Ectodermal cell (in vitro differentiated cells): ENCODE measurements around the gene TOLLIP.

Experiments
- H3K27ac ChIP-seq: 2 replicates; pipeline ENCODE4 v1.7.0; 2013; ENCODE audit warnings: mild to moderate bottlenecking, low read depth, low read length; ENCODE audit not compliant: insufficient read depth, poor library complexity, severe bottlenecking
- H3K27me3 ChIP-seq: 2 replicates; pipeline ENCODE4 v1.7.0; 2013; ENCODE audit warnings: mild to moderate bottlenecking, low read length; ENCODE audit not compliant: insufficient read depth, control insufficient read depth, poor library complexity, severe bottlenecking
- H3K36me3 ChIP-seq: one replicate; pipeline ENCODE4 v1.7.0; 2013; ENCODE audit warnings: low read length; ENCODE audit not compliant: control insufficient read depth, insufficient read depth
- H3K4me1 ChIP-seq: one replicate; pipeline ENCODE4 v1.7.0; 2013; ENCODE audit warnings: low read length; ENCODE audit not compliant: control insufficient read depth, insufficient read depth
- H3K4me3 ChIP-seq: 2 replicates; pipeline ENCODE4 v1.7.0; 2013; ENCODE audit warnings: low read depth, low read length, control low read depth; ENCODE audit not compliant: insufficient read depth
- H3K9me3 ChIP-seq: 2 replicates; pipeline ENCODE4 v1.7.0; 2013; ENCODE audit warnings: mild to moderate bottlenecking, low read length, moderate library complexity; ENCODE audit not compliant: control insufficient read depth
- WGBS, 2 experiments: methylation state at CpG; one replicate each; pipeline ENCODE4 v1.1.7; 2013; ENCODE audit warnings: missing lambda C conversion rate in 2 of 2; 5-methylcytosine and 5-hydroxymethylcytosine counted together

Gene TOLLIP

DNA sequence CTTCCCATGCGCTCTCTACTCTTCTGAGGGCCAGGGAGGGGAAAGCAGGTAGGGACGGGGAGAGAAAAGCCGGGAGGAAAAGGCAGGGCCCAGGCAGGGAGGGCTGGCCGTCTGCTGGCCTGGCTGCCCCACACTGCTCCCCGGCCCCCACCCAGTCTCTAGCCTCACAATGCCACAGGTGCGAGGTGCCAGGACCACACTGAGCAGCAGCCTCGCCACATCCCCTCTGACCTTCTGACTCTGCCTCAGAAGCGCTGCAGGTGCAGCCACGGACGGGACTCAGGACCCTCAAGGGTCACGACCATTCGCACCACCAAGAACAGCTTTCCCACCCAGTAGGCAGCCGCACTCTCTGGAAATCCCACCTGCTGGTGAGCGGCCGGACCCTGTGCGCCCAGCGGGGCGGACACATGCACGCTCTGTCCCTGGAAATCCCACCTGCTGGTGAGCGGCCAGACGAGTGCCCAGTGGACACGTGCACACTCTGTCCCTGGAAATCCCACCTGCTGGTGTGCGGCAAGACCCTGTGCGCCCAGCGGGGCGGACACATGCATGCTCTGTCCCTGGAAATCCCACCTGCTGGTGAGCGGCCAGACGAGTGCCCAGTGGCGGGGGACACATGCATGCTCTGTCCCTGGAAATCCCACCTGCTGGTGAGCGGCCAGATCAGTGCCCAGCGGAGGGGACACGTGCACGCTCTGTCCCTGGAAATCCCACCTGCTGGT, 20.1 kb downstream of the TOLLIP start:
- Histone ChIP-seq H3K9me3 (no peaks in the 10 kb centered on the region), H3K27me3 (no peaks in the 10 kb centered on the region), H3K27ac (no peak overlapping the region), H3K4me3 (no peak overlapping the region), H3K4me1 (no peaks in the 10 kb centered on the region), H3K36me3 (peaks cover 10% of the 10 kb centered on the region)
- 96% methylated on average over 33 of the region's 33 CpGs for WGBS, 2 experiments

DNA sequence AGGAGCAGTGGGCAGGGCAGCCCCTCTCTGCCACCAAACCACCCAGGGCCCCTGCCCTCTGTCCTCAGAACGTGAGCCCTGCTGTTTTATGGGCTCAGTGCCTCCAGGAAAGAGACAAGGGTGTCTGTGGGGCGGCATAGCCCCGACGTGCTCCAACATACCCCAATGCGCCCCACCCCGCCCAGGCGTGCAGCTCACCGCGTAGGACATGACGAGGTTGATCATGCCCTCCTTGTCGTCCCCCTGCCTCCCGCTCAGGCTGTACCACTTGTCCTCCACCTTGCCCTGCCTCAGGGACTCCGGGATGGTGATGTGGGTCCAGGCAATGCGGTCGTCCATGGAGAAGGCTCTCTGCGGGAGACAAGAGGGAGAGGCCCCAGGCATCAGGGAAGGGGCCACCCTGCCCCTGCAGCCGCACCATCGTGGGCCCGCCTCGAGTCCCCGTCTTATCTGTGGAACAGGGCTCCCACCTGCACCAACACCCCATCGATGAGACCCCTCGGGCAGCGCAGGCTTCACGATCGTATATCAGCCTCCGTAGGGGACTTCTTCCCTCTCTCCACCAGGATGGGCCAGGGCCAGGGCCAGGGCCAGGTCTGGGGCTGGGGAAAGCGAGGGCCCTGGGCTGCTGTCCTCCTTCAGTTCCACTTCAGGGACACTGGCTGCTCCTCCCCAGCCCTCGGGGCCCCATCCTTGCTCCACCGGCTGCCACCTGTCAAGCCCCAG, 20.8 kb downstream of the TOLLIP start:
- H3K4me1 ChIP-seq = no peaks in the 10 kb centered on the region
- H3K27ac ChIP-seq = no peak overlapping the region
- 94 to 95% methylated on average over 30 of the region's 30 CpGs for WGBS, 2 experiments
- H3K36me3 ChIP-seq = peaks cover 10% of the 10 kb centered on the region
- no peaks in the 10 kb centered on the region for H3K9me3 ChIP-seq
- H3K27me3 ChIP-seq = no peaks in the 10 kb centered on the region
- no peak overlapping the region for H3K4me3 ChIP-seq

DNA sequence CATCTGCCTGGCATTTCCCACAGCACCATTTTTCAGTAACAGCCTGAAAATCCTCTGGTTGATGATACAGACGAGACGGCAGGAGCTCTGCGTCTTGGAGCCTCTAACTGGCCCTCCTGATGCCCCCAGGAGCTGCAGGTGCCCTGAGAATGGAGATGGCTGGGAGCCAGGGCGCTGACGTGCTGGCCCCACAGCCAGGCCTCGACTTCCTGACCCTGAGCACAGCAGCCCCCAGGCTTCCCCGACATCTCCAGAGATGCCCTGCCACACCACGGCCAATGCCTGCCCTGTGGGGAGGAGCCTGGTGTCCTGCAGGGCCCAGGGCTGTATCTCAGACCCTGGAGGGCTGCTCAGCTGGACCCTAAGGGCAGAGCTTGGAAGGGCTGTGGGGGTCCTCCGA, 21.5 kb downstream of the TOLLIP start:
- Histone ChIP-seq H3K4me3 (no peak overlapping the region), H3K27me3 (no peaks in the 10 kb centered on the region), H3K27ac (no peak overlapping the region), H3K36me3 (peaks cover 10% of the 10 kb centered on the region), H3K9me3 (no peaks in the 10 kb centered on the region), H3K4me1 (no peaks in the 10 kb centered on the region)
- 96 to 97% methylated on average over 9 of the region's 9 CpGs for WGBS, 2 experiments

DNA sequence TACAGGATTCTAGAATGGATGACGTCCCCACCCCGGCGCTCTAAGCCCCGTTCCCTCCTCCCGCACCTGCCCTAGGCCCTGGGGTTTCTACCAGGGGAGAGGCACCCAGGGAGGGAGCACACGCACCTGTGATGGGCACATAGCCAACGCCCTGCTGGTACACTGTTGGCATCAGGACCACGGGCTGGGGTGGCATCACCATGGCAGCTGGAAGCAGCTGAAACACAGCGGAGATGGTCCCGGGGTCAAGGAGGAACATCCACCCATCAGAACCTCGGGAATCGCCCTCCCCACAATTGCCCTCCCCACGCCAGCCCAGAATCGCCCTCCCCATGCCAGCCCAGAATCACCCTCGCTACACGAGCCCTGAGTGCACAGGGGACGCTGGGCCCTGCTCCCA, 23.6 kb downstream of the TOLLIP start:
- H3K27me3 ChIP-seq = no peaks in the 10 kb centered on the region
- H3K4me1 ChIP-seq = no peaks in the 10 kb centered on the region
- H3K9me3 ChIP-seq = no peaks in the 10 kb centered on the region
- 95 to 98% methylated on average over 17 of the region's 17 CpGs for WGBS, 2 experiments
- H3K4me3 ChIP-seq = no peak overlapping the region
- peaks cover 14% of the 10 kb centered on the region for H3K36me3 ChIP-seq
- H3K27ac ChIP-seq = no peak overlapping the region

DNA sequence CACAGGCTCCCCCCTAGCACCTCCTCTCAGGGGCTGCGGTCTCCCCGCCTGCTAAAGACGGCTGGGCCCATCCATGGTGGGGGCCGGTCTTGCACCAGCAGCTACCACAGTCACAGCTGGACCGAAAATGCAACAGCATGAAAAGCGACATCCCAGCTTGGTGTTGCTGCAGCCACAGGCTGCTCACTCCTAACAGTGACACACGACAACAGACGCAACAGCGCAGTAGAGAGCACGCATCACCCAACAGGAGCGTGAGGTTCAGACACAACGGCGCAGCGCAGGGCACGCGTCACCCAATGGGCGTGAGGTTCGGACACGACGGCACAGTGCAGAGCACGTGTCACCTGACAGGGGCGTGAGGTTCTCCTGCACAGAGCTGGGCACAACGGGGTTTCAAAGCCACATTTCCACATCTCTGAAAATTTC, 24.1 kb downstream of the TOLLIP start:
- WGBS, 2 experiments = 95% methylated on average over 23 of the region's 23 CpGs
- Histone ChIP-seq H3K36me3 (peaks cover 14% of the 10 kb centered on the region), H3K9me3 (no peaks in the 10 kb centered on the region), H3K4me1 (no peaks in the 10 kb centered on the region), H3K4me3 (no peak overlapping the region), H3K27me3 (no peaks in the 10 kb centered on the region), H3K27ac (no peak overlapping the region)

DNA sequence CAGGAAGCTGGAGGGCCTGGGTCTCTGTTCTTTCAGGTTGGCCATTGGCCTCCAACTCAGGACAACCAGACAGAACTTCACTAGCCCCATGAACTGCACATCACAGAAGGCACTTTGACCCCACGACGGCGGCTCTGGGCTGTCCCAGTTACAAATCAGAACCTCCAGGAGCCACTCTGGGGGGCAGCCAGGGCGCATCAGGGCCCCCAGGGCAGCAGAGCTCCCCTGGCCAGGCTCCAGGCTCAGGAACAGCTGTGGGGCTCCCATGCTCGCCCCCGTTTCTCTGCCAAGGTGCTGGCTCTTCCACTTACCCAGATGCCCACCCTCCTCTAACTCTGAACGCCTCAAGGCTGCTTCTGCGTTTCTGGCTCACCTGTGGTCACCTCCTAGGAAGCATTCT, 25.5 kb downstream of the TOLLIP start:
- WGBS, 2 experiments = 92 to 93% methylated on average over 8 of the region's 8 CpGs
- H3K36me3 ChIP-seq = peaks cover 14% of the 10 kb centered on the region
- no peaks in the 10 kb centered on the region for H3K4me1 ChIP-seq
- H3K27me3 ChIP-seq = no peaks in the 10 kb centered on the region
- no peak overlapping the region for H3K4me3 ChIP-seq
- no peaks in the 10 kb centered on the region for H3K9me3 ChIP-seq
- H3K27ac ChIP-seq = no peak overlapping the region

DNA sequence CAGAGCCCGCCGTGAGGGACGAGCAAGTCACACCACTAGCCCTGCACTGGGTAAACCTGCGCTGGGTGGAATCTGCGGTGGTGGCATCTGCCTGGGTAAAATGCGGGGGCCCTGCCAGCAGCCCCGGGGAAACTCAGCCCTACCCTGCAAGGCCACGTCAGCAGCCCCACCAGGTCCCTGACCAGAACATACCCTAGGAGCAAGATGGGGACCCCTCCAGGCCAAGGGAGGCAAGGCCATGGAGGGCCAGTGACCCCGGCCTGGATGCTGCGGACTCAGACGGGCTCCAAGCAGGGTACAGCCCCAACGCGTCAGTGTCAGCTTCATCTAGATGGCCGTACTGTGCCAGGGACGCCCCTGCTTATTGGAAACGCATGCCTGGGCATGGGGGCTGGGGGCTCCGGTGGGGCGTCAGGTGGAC, 26.3 kb downstream of the TOLLIP start:
- H3K4me1 ChIP-seq = no peaks in the 10 kb centered on the region
- no peak overlapping the region for H3K27ac ChIP-seq
- H3K9me3 ChIP-seq = no peaks in the 10 kb centered on the region
- no peak overlapping the region for H3K4me3 ChIP-seq
- H3K36me3 ChIP-seq = peaks cover 14% of the 10 kb centered on the region
- WGBS, 2 experiments = 94 to 95% methylated on average over 18 of the region's 18 CpGs
- no peaks in the 10 kb centered on the region for H3K27me3 ChIP-seq

DNA sequence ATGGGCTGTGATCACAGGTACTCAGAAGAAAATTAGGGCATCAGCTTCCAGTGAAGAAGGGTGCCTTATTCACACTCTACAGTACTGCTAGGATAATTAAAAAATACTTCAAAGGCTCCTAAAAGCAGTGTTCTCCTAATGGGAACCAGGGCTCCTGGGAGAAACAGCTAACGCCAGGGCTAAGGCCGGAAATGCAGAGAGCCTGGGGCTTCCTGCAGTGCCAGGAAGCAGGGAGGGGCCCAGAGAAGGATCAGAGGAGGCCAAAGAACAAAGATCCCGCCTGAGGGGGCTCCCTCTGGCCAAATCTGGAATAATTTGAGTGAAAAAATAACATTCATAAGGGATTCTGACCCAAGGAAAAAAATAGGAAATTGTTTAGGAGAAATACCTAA, 27.5 kb downstream of the TOLLIP start:
- Histone ChIP-seq H3K27ac (no peak overlapping the region), H3K9me3 (no peaks in the 10 kb centered on the region), H3K27me3 (no peaks in the 10 kb centered on the region), H3K4me3 (no peak overlapping the region), H3K4me1 (no peaks in the 10 kb centered on the region), H3K36me3 (peaks cover 14% of the 10 kb centered on the region)
- 55 to 58% methylated on average over 3 of the region's 3 CpGs for WGBS, 2 experiments

DNA sequence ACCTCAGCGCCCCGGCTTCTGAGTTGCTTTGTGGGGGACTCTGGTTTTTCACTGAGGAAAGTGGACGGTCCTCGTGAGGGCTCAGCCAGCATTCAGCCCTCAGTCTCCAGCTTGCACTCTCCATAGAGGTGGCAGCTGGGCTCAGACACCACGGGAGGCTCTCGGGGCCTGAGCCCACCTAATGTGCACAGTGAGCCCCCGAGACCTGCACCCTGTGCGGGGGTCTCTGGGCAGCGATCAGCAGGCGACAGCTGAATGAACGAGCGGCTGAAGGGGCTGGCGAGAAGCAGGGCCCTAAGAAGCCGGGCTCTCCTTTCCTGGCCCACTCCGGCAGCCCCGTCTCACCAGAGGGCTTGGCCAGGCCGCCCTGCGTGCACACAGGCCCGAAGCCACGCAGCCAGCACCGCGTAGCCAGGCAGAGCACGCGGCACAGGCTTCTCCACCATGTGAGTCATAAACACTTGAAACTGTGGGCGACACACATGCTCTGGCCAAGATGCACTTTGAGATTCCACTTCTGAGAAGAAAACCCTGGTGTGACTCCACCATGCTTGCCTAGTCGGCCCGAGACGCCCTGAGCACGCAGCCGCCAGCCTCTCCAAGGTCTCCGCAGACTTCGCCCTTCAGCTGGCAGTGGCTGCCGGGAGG, 28.0 kb downstream of the TOLLIP start:
- no peak overlapping the region for H3K27ac ChIP-seq
- 92% methylated on average over 33 of the region's 33 CpGs for WGBS, 2 experiments
- H3K36me3 ChIP-seq = peaks cover 10% of the 10 kb centered on the region
- H3K9me3 ChIP-seq = no peaks in the 10 kb centered on the region
- H3K4me3 ChIP-seq = no peak overlapping the region
- no peaks in the 10 kb centered on the region for H3K27me3 ChIP-seq
- no peaks in the 10 kb centered on the region for H3K4me1 ChIP-seq
